ENCODE results near the gene CTLA4. TPM values are rescaled to one million over a fixed set of nuclear protein-coding genes. Genes with fewer than 3 reads are reported as not detected.

The CTLA4 gene
- total and polyA plus RNA-seq, 4 donors: 0.30 to 1.8 TPM; not detected in 2

DNA sequence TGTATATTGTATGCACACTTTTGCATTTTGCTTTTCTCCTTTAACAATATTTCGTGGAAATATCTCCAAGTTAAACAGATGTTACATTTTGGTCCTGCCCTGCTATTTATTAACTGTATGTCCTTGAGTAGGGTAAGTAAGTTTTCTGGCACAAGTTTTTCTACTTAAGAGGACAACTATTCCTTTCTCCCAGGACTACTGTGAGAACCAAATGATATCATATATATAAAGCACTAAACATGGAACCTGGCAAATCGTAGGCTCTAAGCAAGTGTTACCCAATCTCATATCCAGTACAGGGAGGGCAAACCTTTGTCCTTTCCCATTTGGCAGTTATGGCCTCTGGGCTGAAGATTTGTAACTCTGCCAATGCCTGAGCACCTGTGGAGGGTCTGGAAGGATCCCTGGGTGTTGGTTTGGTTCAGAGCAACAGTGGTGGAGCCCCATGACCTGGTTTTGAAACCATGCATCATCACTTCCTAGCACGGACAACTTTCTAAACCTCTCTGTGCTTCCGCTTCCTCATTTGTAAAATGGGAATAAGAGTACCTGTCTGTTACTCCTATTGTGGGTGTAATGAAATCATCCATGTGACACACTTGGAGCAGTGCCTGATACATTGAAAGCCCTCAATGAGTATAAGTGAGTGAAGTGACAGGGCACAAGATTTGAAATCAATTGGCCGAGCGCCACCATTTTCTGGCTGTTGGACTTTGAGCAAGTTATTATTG, 40.7 kb downstream of the CTLA4 start:
- Histone ChIP-seq H3K4me1 (ENCODE audit: control insufficient read depth in 1 of 2, insufficient read depth in 2 of 2, low read length in 2 of 2) (peaks cover 0 to 4% of the 10 kb centered on the region in 2 donors), H3K27me3 (ENCODE audit: control insufficient read depth in 1 of 2, insufficient read depth in 2 of 2, low read length in 1 of 2) (no peaks in the 10 kb centered on the region), H3K27ac (ENCODE audit: low read depth in 1 of 2, low read length in 2 of 2) (peak overlapping the region in 1 of 2 donors; percentile 79), H3K4me3 (ENCODE audit: low read length in 2 of 2) (no peak overlapping the region), H3K36me3 (ENCODE audit: control insufficient read depth in 1 of 2, insufficient read depth in 2 of 2, low read length in 1 of 2) (no peaks in the 10 kb centered on the region), H3K9me3 (ENCODE audit: control insufficient read depth, low read length) (no peaks in the 10 kb centered on the region)
- intact Hi-C loops (cut with DNase I): loop anchor here in 1 of 2 donors (10.0 kb wide), 1 partner anchor 93 kb away; no protein-coding TSS in a partner anchor
- 94 to 97% methylated on average over 6 of the region's 6 CpGs for WGBS, 2 donors
- ATAC-seq (ENCODE audit: low FRiP score): no peak
- peak in 1 of 2 donors; percentile 54 for DNase-seq

DNA sequence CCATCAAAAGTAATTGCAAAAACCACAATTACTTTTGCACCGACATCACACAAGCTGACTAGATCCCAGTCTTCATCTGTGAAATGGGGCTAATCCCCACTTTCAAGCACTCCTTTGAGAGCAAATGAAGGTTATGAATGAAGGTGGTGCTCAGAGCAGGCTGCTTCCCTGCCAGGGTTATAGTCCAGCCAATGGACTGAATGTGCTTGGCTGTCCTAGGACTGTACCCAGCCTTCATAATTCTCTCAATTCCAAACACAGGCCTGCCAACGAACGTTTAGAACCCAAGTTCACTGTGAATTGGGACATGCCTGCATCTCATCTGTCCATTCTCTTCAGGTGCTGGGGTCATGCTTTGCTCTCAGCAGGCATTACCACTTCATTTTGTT, 41.2 kb downstream of the CTLA4 start:
- Histone ChIP-seq H3K4me3 (ENCODE audit: low read length in 2 of 2) (no peak overlapping the region), H3K4me1 (ENCODE audit: control insufficient read depth in 1 of 2, insufficient read depth in 2 of 2, low read length in 2 of 2) (peaks cover 0 to 4% of the 10 kb centered on the region in 2 donors), H3K27ac (ENCODE audit: low read depth in 1 of 2, low read length in 2 of 2) (peak overlapping the region in 1 of 2 donors; percentile 79), H3K36me3 (ENCODE audit: control insufficient read depth in 1 of 2, insufficient read depth in 2 of 2, low read length in 1 of 2) (no peaks in the 10 kb centered on the region), H3K9me3 (ENCODE audit: control insufficient read depth, low read length) (no peaks in the 10 kb centered on the region), H3K27me3 (ENCODE audit: control insufficient read depth in 1 of 2, insufficient read depth in 2 of 2, low read length in 1 of 2) (no peaks in the 10 kb centered on the region)
- no peak for DNase-seq
- peak; percentile 57 for ATAC-seq (ENCODE audit: low FRiP score)
- WGBS, 2 donors: 27 to 30% methylated on average over 3 of the region's 3 CpGs
- intact Hi-C loops (cut with DNase I): loop anchor here in 1 of 2 donors (10.0 kb wide), 1 partner anchor 94 kb away; no protein-coding TSS in a partner anchor

DNA sequence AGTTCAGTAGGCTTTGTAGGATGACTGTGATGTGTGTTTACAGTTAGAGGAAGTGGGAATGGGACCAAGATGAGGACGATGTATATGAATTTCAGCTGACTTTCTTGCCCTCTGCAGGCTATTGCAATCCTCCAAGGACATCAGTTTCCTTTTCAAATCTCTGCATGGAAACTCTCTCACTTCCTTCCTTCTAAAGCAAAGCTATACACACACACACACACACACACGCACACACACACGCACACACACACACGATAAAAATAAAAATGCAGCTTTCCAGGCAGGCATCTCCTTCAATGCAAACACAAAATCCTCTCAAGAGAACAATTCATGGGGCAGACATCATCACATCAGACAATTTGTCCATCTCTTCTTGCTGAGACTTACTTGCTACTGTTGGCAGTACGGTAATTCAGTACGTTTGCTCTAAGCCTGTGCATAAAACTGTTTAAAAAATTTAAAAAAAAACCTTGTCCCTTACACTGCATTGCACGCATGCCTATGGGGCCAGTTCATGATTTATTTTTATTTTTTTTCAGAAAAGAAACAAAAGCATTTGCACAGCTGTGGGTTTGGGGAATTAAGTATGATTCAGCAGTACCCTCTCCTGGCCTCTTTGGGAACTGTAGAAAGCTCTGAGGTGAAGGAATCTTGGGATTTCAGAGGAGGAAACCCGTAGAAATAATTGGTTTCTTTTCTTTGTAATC, 41.8 kb downstream of the CTLA4 start:
- H3K9me3 ChIP-seq (ENCODE audit: control insufficient read depth, low read length): no peaks in the 10 kb centered on the region
- peak overlapping the region; percentile 21 to 33 for H3K4me3 ChIP-seq (ENCODE audit: low read length in 2 of 2)
- H3K4me1 ChIP-seq (ENCODE audit: control insufficient read depth in 1 of 2, insufficient read depth in 2 of 2, low read length in 2 of 2): peaks cover 0 to 4% of the 10 kb centered on the region in 2 donors
- 1 to 3% methylated on average over 8 of the region's 8 CpGs for WGBS, 2 donors
- no peak for DNase-seq
- H3K27ac ChIP-seq (ENCODE audit: low read depth in 1 of 2, low read length in 2 of 2): peak overlapping the region in 1 of 2 donors; percentile 79
- peak; percentile 89 for ATAC-seq (ENCODE audit: low FRiP score)
- no peaks in the 10 kb centered on the region for H3K36me3 ChIP-seq (ENCODE audit: control insufficient read depth in 1 of 2, insufficient read depth in 2 of 2, low read length in 1 of 2)
- H3K27me3 ChIP-seq (ENCODE audit: control insufficient read depth in 1 of 2, insufficient read depth in 2 of 2, low read length in 1 of 2): no peaks in the 10 kb centered on the region
- intact Hi-C loops (cut with DNase I): loop anchor here in 1 of 2 donors (10.0 kb wide), 1 partner anchor 95 kb away; no protein-coding TSS in a partner anchor

DNA sequence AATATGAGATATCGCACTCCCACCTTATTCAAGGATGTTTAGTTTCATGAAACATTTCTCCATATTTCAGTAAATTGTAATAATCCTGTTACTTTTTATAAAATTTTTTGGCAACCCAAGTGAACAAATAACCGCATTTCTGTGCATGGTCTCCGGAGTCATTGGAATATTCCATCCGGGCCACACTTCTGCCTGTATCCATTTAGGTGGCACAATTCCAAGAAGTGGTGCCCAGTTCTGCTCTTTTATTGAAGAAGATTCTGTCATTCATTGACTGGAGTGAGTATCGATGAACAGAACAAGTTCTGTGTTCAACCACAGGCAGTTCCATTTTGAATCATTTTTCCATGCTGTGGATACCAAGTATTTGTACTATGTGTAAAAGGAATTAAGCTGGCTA, 42.4 kb downstream of the CTLA4 start:
- Histone ChIP-seq H3K9me3 (ENCODE audit: control insufficient read depth, low read length) (no peaks in the 10 kb centered on the region), H3K27me3 (ENCODE audit: control insufficient read depth in 1 of 2, insufficient read depth in 2 of 2, low read length in 1 of 2) (no peaks in the 10 kb centered on the region), H3K4me3 (ENCODE audit: low read length in 2 of 2) (no peak overlapping the region), H3K36me3 (ENCODE audit: control insufficient read depth in 1 of 2, insufficient read depth in 2 of 2, low read length in 1 of 2) (no peaks in the 10 kb centered on the region), H3K4me1 (ENCODE audit: control insufficient read depth in 1 of 2, insufficient read depth in 2 of 2, low read length in 2 of 2) (peaks cover 0 to 5% of the 10 kb centered on the region in 2 donors), H3K27ac (ENCODE audit: low read depth in 1 of 2, low read length in 2 of 2) (no peak overlapping the region)
- DNase-seq (no peak), ATAC-seq (ENCODE audit: low FRiP score) (no peak)
- intact Hi-C loops (cut with DNase I): loop anchor here in 1 of 2 donors (10.0 kb wide), 1 partner anchor 95 kb away; no protein-coding TSS in a partner anchor
- 21 to 24% methylated on average over 5 of the region's 5 CpGs for WGBS, 2 donors

DNA sequence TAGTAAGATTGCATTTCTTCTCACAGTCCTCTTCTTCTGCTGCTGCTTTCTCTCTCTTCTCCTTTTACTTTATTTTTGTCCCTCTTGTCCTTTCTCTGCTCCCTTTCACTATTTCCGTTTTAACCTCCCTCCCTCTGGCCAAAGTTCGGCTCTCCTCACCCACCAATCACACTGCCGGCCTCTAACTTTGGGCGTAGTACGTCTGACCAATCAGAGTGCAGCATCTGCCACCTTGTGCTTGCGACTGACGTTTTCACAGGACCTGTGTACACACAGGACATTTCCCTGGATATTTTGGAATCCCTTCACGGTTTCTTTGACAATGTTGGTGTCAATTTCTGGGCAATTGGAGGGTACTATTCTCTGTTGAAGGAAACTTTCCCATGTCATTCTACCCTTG, 46.4 kb downstream of the CTLA4 start:
- Histone ChIP-seq H3K27me3 (ENCODE audit: control insufficient read depth in 1 of 2, insufficient read depth in 2 of 2, low read length in 1 of 2) (no peaks in the 10 kb centered on the region), H3K36me3 (ENCODE audit: control insufficient read depth in 1 of 2, insufficient read depth in 2 of 2, low read length in 1 of 2) (no peaks in the 10 kb centered on the region), H3K27ac (ENCODE audit: low read depth in 1 of 2, low read length in 2 of 2) (no peak overlapping the region), H3K4me1 (ENCODE audit: control insufficient read depth in 1 of 2, insufficient read depth in 2 of 2, low read length in 2 of 2) (peaks cover 0 to 2% of the 10 kb centered on the region in 2 donors), H3K9me3 (ENCODE audit: control insufficient read depth, low read length) (no peaks in the 10 kb centered on the region), H3K4me3 (ENCODE audit: low read length in 2 of 2) (no peak overlapping the region)
- WGBS, 2 donors: 78 to 79% methylated on average over 8 of the region's 8 CpGs
- intact Hi-C loops (cut with DNase I): no loop called here
- no peak for DNase-seq
- ATAC-seq (ENCODE audit: low FRiP score): no peak

DNA sequence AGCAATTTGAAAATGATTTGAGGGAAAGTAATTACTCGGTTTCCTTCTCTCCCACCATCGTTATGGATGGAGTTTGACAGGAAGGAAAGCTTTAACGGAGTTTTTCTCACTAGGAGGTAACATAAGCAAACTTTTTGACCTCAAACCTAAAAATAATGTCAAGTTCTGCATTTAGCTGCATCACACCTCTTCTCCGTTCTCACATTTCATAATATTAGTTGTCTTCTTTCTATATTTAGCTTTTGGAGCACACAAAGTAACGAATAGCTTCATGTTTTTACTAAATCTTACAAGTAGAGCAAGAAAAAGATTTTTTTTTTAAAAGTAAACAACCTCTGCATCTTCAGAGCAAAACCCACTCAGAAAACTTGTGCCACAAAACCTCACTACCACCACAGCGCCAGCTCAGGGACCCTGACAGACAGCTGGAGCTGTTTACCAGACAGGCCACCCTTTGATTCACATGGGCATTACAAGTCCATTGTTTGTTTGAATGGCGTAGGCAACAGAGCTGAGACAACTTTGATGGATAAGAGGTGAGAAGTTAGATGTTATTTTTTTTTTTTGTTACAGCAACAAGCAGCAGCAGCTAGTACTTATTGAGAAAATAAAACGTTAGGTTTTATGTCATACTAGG, 47.1 kb downstream of the CTLA4 start:
- H3K27ac ChIP-seq (ENCODE audit: low read depth in 1 of 2, low read length in 2 of 2): no peak overlapping the region
- H3K9me3 ChIP-seq (ENCODE audit: control insufficient read depth, low read length): no peaks in the 10 kb centered on the region
- ATAC-seq (ENCODE audit: low FRiP score) (no peak), DNase-seq (no peak)
- H3K4me3 ChIP-seq (ENCODE audit: low read length in 2 of 2): no peak overlapping the region
- no peaks in the 10 kb centered on the region for H3K27me3 ChIP-seq (ENCODE audit: control insufficient read depth in 1 of 2, insufficient read depth in 2 of 2, low read length in 1 of 2)
- H3K36me3 ChIP-seq (ENCODE audit: control insufficient read depth in 1 of 2, insufficient read depth in 2 of 2, low read length in 1 of 2): no peaks in the 10 kb centered on the region
- H3K4me1 ChIP-seq (ENCODE audit: control insufficient read depth in 1 of 2, insufficient read depth in 2 of 2, low read length in 2 of 2): peaks cover 0 to 2% of the 10 kb centered on the region in 2 donors
- intact Hi-C loops (cut with DNase I): no loop called here
- WGBS, 2 donors: 45 to 50% methylated on average over 8 of the region's 8 CpGs

DNA sequence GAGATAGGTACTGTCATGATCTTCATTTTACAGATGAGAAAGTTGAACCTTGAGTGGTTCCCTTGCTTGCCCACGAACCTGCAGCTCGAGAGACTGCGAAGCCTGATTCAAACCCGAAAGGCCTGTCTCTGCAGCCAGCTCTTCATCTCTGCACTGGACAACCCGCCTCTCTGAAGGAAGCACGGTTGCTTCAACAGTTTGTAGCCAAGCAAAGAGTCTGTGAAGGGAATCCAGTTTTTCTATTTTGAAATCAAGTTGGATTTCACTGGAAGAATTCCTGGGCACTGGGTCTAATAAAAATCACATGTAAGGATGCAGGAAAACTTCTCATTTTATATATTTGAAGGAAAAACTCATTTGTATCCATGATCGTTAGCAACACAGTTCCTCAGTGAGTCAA, 47.7 kb downstream of the CTLA4 start:
- no peak for DNase-seq
- Histone ChIP-seq H3K27me3 (ENCODE audit: control insufficient read depth in 1 of 2, insufficient read depth in 2 of 2, low read length in 1 of 2) (no peaks in the 10 kb centered on the region), H3K9me3 (ENCODE audit: control insufficient read depth, low read length) (no peaks in the 10 kb centered on the region), H3K4me3 (ENCODE audit: low read length in 2 of 2) (no peak overlapping the region), H3K4me1 (ENCODE audit: control insufficient read depth in 1 of 2, insufficient read depth in 2 of 2, low read length in 2 of 2) (peaks cover 0 to 2% of the 10 kb centered on the region in 2 donors), H3K27ac (ENCODE audit: low read depth in 1 of 2, low read length in 2 of 2) (no peak overlapping the region), H3K36me3 (ENCODE audit: control insufficient read depth in 1 of 2, insufficient read depth in 2 of 2, low read length in 1 of 2) (no peaks in the 10 kb centered on the region)
- ATAC-seq (ENCODE audit: low FRiP score): no peak
- 56 to 75% methylated on average over 7 of the region's 7 CpGs for WGBS, 2 donors
- intact Hi-C loops (cut with DNase I): no loop called here

DNA sequence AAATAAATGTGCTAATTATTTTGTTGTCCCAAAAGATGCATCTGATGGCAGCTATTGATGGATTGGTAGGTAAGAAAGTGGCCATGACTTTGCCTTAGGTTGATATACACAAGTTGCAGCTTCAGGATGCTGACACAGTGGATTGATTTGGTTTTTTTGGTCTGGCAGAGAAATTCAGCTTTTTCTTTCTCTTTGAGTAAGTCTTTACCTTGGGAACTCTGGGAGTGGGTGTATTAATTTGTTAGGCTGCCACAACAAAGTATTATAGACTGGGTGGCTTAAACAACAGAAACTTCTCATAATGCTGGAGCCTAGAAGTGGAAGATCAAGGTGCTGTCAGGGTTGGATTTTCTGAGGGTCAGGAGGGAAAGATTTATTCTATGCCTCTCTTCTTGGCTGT, 49.2 kb downstream of the CTLA4 start:
- H3K4me1 ChIP-seq (ENCODE audit: control insufficient read depth in 1 of 2, insufficient read depth in 2 of 2, low read length in 2 of 2): peaks cover 0 to 2% of the 10 kb centered on the region in 2 donors
- no peak overlapping the region for H3K27ac ChIP-seq (ENCODE audit: low read depth in 1 of 2, low read length in 2 of 2)
- intact Hi-C loops (cut with DNase I): no loop called here
- DNase-seq (no peak), ATAC-seq (ENCODE audit: low FRiP score) (no peak)
- H3K36me3 ChIP-seq (ENCODE audit: control insufficient read depth in 1 of 2, insufficient read depth in 2 of 2, low read length in 1 of 2): no peaks in the 10 kb centered on the region
- H3K4me3 ChIP-seq (ENCODE audit: low read length in 2 of 2): no peak overlapping the region
- no peaks in the 10 kb centered on the region for H3K9me3 ChIP-seq (ENCODE audit: control insufficient read depth, low read length)
- no peaks in the 10 kb centered on the region for H3K27me3 ChIP-seq (ENCODE audit: control insufficient read depth in 1 of 2, insufficient read depth in 2 of 2, low read length in 1 of 2)

All from aorta (tissue), 5 donors.